HEK293 (cell line): ENCODE measurements around the gene SEMA4D.

Experiments
- CTCF ChIA-PET: fragments of 350-600 bp; formaldehyde crosslinking; extraction: SDS; loops from one replicate; lab custom pipeline; 2021; ENCODE audit warnings: antibody characterized with exemption; lab: Yijun Ruan, JAX
- POLR2A ChIA-PET: fragments of 300-600 bp; formaldehyde crosslinking; extraction: SDS; loops from one replicate; lab custom pipeline; 2020; ENCODE audit warnings: antibody characterized with exemption, inconsistent platforms; lab: Yijun Ruan, JAX
- H3K27ac ChIP-seq: fragments of 200-500 bp; sonication (Bioruptor generic); 2 replicates; pipeline ENCODE4 v1.5.1; 2014; ENCODE audit warnings: low read depth, low read length, control low read depth, inconsistent platforms; ENCODE audit errors: extremely low read depth
- H3K36me3 ChIP-seq, 2 experiments: fragments of 200-500 bp in 1 of 2; sonication (Bioruptor generic) in 1 of 2; 1 replicate in 1 of 2; 2 replicates in 1 of 2; pipeline ENCODE4 v1.5.1; 2014 to 2017; ENCODE audit warnings: inconsistent platforms in 2 of 2, low read length in 2 of 2; ENCODE audit not compliant: control insufficient read depth in 2 of 2, insufficient read depth in 1 of 2
- H3K4me1 ChIP-seq: fragments of 200-500 bp; sonication (Bioruptor generic); 2 replicates; pipeline ENCODE4 v1.5.1; 2014; ENCODE audit warnings: mild to moderate bottlenecking, low read length, inconsistent platforms; ENCODE audit not compliant: control insufficient read depth, insufficient read depth
- H3K4me3 ChIP-seq: 2 replicates; pipeline ENCODE4 v1.5.1; 2011; ENCODE audit warnings: low read depth, mild to moderate bottlenecking, control low read depth, low read length, moderate library complexity
- H3K9me3 ChIP-seq: fragments of 200-500 bp; sonication (Bioruptor generic); 2 replicates; pipeline ENCODE4 v1.5.1; 2014; ENCODE audit warnings: low read depth, low read length, inconsistent platforms; ENCODE audit not compliant: control insufficient read depth, insufficient read depth
- GLI2 ChIP-seq: fragments of 450-650 bp; formaldehyde crosslinking; IDR thresholded peaks from 2 replicates; pipeline ENCODE4; 2017; ENCODE audit warnings: missing biosample characterization, missing genetic modification characterization, low read depth, borderline replicate concordance
- GLIS1 ChIP-seq: fragments of 450-650 bp; formaldehyde crosslinking; IDR thresholded peaks from 2 replicates; pipeline ENCODE4 v1.5.1; 2016; ENCODE audit warnings: missing biosample characterization, missing genetic modification characterization
- GLIS2 ChIP-seq: fragments of 450-650 bp; formaldehyde crosslinking; IDR thresholded peaks from 2 replicates; pipeline ENCODE4 v1.5.1; 2016; ENCODE audit warnings: missing biosample characterization, missing genetic modification characterization
- KLF1 ChIP-seq: fragments of 450-650 bp; formaldehyde crosslinking; IDR thresholded peaks from 2 replicates; pipeline ENCODE4 v1.5.1; 2016; ENCODE audit warnings: missing biosample characterization, missing genetic modification characterization
- KLF9 ChIP-seq: fragments of 450-650 bp; formaldehyde crosslinking; IDR thresholded peaks from 2 replicates; pipeline ENCODE4 v1.5.1; 2016; ENCODE audit warnings: missing biosample characterization, missing genetic modification characterization, low read depth
- ZBTB48 ChIP-seq: fragments of 450-650 bp; formaldehyde crosslinking; IDR thresholded peaks from 2 replicates; pipeline ENCODE4 v1.5.1; 2016; ENCODE audit warnings: missing biosample characterization, missing genetic modification characterization
- ZFP37 ChIP-seq: fragments of 450-650 bp; formaldehyde crosslinking; IDR thresholded peaks from 2 replicates; pipeline ENCODE4 v1.5.1; 2016; ENCODE audit warnings: missing biosample characterization, missing genetic modification characterization
- ZIC2 ChIP-seq: fragments of 450-650 bp; formaldehyde crosslinking; IDR thresholded peaks from 2 replicates; pipeline ENCODE4 v1.5.1; 2016; ENCODE audit warnings: missing biosample characterization, missing genetic modification characterization
- ZNF140 ChIP-seq: fragments of 450-650 bp; formaldehyde crosslinking; IDR thresholded peaks from 2 replicates; pipeline ENCODE4 v1.5.1; 2016; ENCODE audit warnings: missing biosample characterization, missing genetic modification characterization
- ZNF155 ChIP-seq: fragments of 450-650 bp; formaldehyde crosslinking; IDR thresholded peaks from 2 replicates; pipeline ENCODE4 v1.5.1; 2016; ENCODE audit warnings: missing biosample characterization, missing genetic modification characterization
- ZNF16 ChIP-seq: fragments of 450-650 bp; formaldehyde crosslinking; IDR thresholded peaks from 2 replicates; pipeline ENCODE4 v1.5.1; 2016; ENCODE audit warnings: low read depth, missing biosample characterization, missing genetic modification characterization
- ZNF169 ChIP-seq: fragments of 450-650 bp; formaldehyde crosslinking; IDR thresholded peaks from 2 replicates; pipeline ENCODE4 v1.5.1; 2016; ENCODE audit warnings: missing biosample characterization, missing genetic modification characterization
- ZNF19 ChIP-seq: fragments of 450-650 bp; formaldehyde crosslinking; IDR thresholded peaks from 2 replicates; pipeline ENCODE4; 2016; ENCODE audit warnings: missing biosample characterization, missing genetic modification characterization, low read depth
- ZNF2 ChIP-seq: fragments of 450-650 bp; formaldehyde crosslinking; IDR thresholded peaks from 2 replicates; pipeline ENCODE4 v1.5.1; 2016; ENCODE audit warnings: missing biosample characterization, missing genetic modification characterization
- ZNF221 ChIP-seq: fragments of 450-650 bp; formaldehyde crosslinking; IDR thresholded peaks from 2 replicates; pipeline ENCODE4 v1.5.1; 2017; ENCODE audit warnings: missing biosample characterization, missing genetic modification characterization, borderline replicate concordance
- ZNF223 ChIP-seq: fragments of 450-650 bp; formaldehyde crosslinking; IDR thresholded peaks from 2 replicates; pipeline ENCODE4 v1.5.1; 2016; ENCODE audit warnings: missing biosample characterization, missing genetic modification characterization
- ZNF248 ChIP-seq: fragments of 450-650 bp; formaldehyde crosslinking; IDR thresholded peaks from 2 replicates; pipeline ENCODE4 v1.5.1; 2017; ENCODE audit warnings: missing biosample characterization, missing genetic modification characterization
- ZNF274 ChIP-seq, 2 experiments: fragments of 200-500 bp in 1 of 2; fragments of 450-650 bp in 1 of 2; sonication (Bioruptor generic) in 1 of 2; formaldehyde crosslinking in 1 of 2; IDR thresholded peaks; 2 replicates each; pipeline versions ENCODE4 v1.5.1 to v1.6.1; 2014 to 2016; ENCODE audit warnings: borderline replicate concordance in 1 of 2, inconsistent platforms in 1 of 2, low read length in 1 of 2, missing biosample characterization in 1 of 2, missing genetic modification characterization in 1 of 2
- ZNF302 ChIP-seq: fragments of 450-650 bp; formaldehyde crosslinking; IDR thresholded peaks from 2 replicates; pipeline ENCODE4 v1.5.1; 2016; ENCODE audit warnings: missing biosample characterization, missing genetic modification characterization, low read depth
- ZNF350 ChIP-seq: fragments of 450-650 bp; formaldehyde crosslinking; IDR thresholded peaks from 2 replicates; pipeline ENCODE4 v1.5.0; 2017; ENCODE audit warnings: missing biosample characterization, mild to moderate bottlenecking, missing genetic modification characterization
- ZNF37A ChIP-seq: fragments of 450-650 bp; IDR thresholded peaks from 2 replicates; pipeline ENCODE4 v1.5.1; 2018; ENCODE audit warnings: missing biosample characterization, missing genetic modification characterization
- ZNF394 ChIP-seq: fragments of 450-650 bp; formaldehyde crosslinking; IDR thresholded peaks from 2 replicates; pipeline ENCODE4 v1.5.1; 2016; ENCODE audit warnings: missing biosample characterization, missing genetic modification characterization, mild to moderate bottlenecking, moderate library complexity, borderline replicate concordance
- ZNF473 ChIP-seq: fragments of 450-650 bp; formaldehyde crosslinking; IDR thresholded peaks from 2 replicates; pipeline ENCODE4 v1.5.1; 2017; ENCODE audit warnings: missing biosample characterization, missing genetic modification characterization
- ZNF664 ChIP-seq: fragments of 450-650 bp; formaldehyde crosslinking; IDR thresholded peaks from 2 replicates; pipeline ENCODE4 v1.5.1; 2016; ENCODE audit warnings: missing biosample characterization, missing genetic modification characterization
- TF ChIP-seq, protein P1 (sequence below): fragments of 450-650 bp; formaldehyde crosslinking; IDR thresholded peaks from 2 replicates; pipeline ENCODE4 v1.5.1; 2016; ENCODE audit warnings: missing biosample characterization, missing genetic modification characterization
- TF ChIP-seq, protein P2 (sequence below): fragments of 450-650 bp; formaldehyde crosslinking; IDR thresholded peaks from 2 replicates; pipeline ENCODE4 v1.5.1; 2016; ENCODE audit warnings: missing biosample characterization, missing genetic modification characterization
- TF ChIP-seq, protein P3 (sequence below): fragments of 450-650 bp; formaldehyde crosslinking; IDR thresholded peaks from 2 replicates; pipeline ENCODE4 v1.5.1; 2016; ENCODE audit warnings: missing biosample characterization, missing genetic modification characterization
- TF ChIP-seq, protein P4 (sequence below): fragments of 450-650 bp; formaldehyde crosslinking; IDR thresholded peaks from 2 replicates; pipeline ENCODE4 v1.5.1; 2016; ENCODE audit warnings: missing biosample characterization, missing genetic modification characterization

SEMA4D gene

GRCh38 chr9:89442981-89443814 lies 54.7 kb downstream of the SEMA4D start:
- ChIA-PET POLR2A (no interaction called here), CTCF (no interaction called here)
- no peaks in the 10 kb centered on the region for H3K4me1 ChIP-seq
- TF ChIP-seq GLIS1 (tag by site-specific recombination) (peak; percentile 66), ZIC2 (tag by site-specific recombination) (peak; percentile 38; the same call in 1 of the 2 replicates), ZNF473 (tag by site-specific recombination) (no peak), ZNF394 (tag by site-specific recombination) (no peak), ZNF248 (tag by site-specific recombination) (no peak), KLF1 (peak; percentile 48), GLIS2 (tag by site-specific recombination) (0 out of 2 replicates have a peak, but pooled peaks have one; percentile 25)
- TF ChIP-seq, protein P1, sequence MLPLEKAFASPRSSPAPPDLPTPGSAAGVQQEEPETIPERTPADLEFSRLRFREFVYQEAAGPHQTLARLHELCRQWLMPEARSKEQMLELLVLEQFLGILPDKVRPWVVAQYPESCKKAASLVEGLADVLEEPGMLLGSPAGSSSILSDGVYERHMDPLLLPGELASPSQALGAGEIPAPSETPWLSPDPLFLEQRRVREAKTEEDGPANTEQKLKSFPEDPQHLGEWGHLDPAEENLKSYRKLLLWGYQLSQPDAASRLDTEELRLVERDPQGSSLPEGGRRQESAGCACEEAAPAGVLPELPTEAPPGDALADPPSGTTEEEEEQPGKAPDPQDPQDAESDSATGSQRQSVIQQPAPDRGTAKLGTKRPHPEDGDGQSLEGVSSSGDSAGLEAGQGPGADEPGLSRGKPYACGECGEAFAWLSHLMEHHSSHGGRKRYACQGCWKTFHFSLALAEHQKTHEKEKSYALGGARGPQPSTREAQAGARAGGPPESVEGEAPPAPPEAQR (tag by site-specific recombination), result no peak
- TF ChIP-seq, protein P2, sequence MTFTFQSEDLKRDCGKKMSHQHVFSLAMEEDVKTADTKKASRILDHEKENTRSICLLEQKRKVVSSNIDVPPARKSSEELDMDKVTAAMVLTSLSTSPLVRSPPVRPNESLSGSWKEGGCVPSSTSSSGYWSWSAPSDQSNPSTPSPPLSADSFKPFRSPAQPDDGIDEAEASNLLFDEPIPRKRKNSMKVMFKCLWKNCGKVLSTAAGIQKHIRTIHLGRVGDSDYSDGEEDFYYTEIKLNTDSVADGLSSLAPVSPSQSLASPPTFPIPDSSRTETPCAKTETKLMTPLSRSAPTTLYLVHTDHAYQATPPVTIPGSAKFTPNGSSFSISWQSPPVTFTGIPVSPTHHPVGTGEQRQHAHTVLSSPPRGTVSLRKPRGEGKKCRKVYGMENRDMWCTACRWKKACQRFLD, result no peak
- peaks cover 0 to 9% of the 10 kb centered on the region in 2 experiments; a peak in 1 of 3 replicates for H3K36me3 ChIP-seq
- no peak overlapping the region for H3K4me3 ChIP-seq
- no peaks in the 10 kb centered on the region for H3K9me3 ChIP-seq
- no peak overlapping the region for H3K27ac ChIP-seq

GRCh38 chr9:89442501-89442978 lies 55.4 kb downstream of the SEMA4D start:
- CTCF ChIA-PET, result interaction anchor here (0.7 kb wide), 1 partner anchor 657 kb away, joined by 6 read pairs; no protein-coding TSS in a partner anchor
- no peak overlapping the region for H3K4me3 ChIP-seq
- POLR2A ChIA-PET, result no interaction called here
- no peak overlapping the region for H3K27ac ChIP-seq
- TF ChIP-seq ZBTB48 (tag by site-specific recombination), result no peak
- TF ChIP-seq ZNF37A (tag by site-specific recombination), result no peak
- TF ChIP-seq ZNF350 (tag by site-specific recombination), result no peak
- TF ChIP-seq, protein P3, sequence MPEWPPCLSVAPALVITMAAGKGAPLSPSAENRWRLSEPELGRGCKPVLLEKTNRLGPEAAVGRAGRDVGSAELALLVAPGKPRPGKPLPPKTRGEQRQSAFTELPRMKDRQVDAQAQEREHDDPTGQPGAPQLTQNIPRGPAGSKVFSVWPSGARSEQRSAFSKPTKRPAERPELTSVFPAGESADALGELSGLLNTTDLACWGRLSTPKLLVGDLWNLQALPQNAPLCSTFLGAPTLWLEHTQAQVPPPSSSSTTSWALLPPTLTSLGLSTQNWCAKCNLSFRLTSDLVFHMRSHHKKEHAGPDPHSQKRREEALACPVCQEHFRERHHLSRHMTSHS (tag by site-specific recombination), result no peak
- TF ChIP-seq ZNF16 (tag by site-specific recombination), result no peak
- TF ChIP-seq ZNF223 (tag by site-specific recombination), result no peak
- no peak for TF ChIP-seq GLI2 (tag by site-specific recombination)
- TF ChIP-seq ZNF140 (tag by site-specific recombination), result no peak
- no peak for TF ChIP-seq KLF9 (tag by site-specific recombination)
- TF ChIP-seq ZFP37 (tag by site-specific recombination), result no peak
- no peak for TF ChIP-seq ZNF169 (tag by site-specific recombination)
- TF ChIP-seq ZNF2, result no peak
- TF ChIP-seq ZNF274 (IDR thresholded peaks at IDR 0.05; ENCODE audit: low read length), result no peak
- no peak for TF ChIP-seq ZNF274 (tag by site-specific recombination; IDR thresholded peaks at IDR 0.05; ENCODE audit: borderline replicate concordance)
- no peak for TF ChIP-seq ZNF302 (tag by site-specific recombination)
- TF ChIP-seq, protein P4, sequence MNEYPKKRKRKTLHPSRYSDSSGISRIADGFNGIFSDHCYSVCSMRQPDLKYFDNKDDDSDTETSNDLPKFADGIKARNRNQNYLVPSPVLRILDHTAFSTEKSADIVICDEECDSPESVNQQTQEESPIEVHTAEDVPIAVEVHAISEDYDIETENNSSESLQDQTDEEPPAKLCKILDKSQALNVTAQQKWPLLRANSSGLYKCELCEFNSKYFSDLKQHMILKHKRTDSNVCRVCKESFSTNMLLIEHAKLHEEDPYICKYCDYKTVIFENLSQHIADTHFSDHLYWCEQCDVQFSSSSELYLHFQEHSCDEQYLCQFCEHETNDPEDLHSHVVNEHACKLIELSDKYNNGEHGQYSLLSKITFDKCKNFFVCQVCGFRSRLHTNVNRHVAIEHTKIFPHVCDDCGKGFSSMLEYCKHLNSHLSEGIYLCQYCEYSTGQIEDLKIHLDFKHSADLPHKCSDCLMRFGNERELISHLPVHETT (tag by site-specific recombination), result no peak
- no peak for TF ChIP-seq ZNF664
- TF ChIP-seq ZNF19 (tag by site-specific recombination), result no peak
- no peak for TF ChIP-seq ZNF221 (tag by site-specific recombination)
- TF ChIP-seq ZNF155 (tag by site-specific recombination), result no peak
- H3K4me1 ChIP-seq, result no peaks in the 10 kb centered on the region
- H3K36me3 ChIP-seq, result peaks cover 0 to 9% of the 10 kb centered on the region in 2 experiments; a peak in 1 of 3 replicates
- H3K9me3 ChIP-seq, result no peaks in the 10 kb centered on the region
